NCI-H146 treated with DMSO at 0.1 percent for 48 hours (cell line): ENCODE measurements around the gene MAP1A.

ENCODE experiments used
- DNase-seq: peaks from one replicate; lab custom pipeline; 2025; ENCODE audit not compliant: unreplicated experiment; lab: John Stamatoyannopoulos, UW

Gene MAP1A

DNA sequence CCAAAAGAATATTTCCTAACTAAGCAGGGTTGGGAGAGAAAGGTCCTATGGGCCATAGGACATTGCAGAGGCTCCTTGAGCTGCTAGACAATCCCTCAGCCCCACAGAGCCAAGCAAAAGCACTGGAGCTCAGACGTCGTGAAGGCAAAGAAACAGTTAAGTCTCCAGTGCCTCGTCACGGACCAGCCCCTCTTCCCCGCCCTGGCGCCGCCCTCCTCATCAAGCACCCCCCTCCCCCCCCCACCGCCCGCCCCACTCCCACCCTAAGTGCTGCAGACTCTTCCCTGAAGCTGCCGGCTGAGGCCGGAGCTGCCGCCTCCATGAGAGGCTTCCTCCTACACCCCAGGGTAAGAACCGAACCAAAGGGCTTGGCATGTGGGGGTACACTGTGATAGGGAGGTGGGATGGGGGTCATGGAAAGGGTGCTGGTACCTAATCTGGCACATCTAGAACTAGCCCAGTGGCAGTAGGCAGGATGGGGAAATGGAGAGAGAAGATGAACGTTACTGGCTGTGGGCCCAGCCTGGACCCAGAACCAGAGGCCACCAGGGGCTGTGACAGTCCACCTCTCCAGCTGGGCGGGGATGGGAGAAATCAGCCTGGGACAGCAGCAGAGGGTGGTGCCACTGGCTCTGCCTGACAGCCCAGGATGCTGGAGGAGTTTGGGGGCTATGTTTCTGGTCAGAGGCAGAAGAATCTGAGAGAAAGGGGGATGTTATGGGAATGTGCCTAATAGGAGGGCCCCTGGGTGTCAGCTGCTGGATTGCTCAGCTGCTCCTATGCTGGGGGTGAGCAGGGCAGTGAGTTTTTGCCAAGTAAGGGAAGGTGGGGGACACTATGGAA, at the start of gene MAP1A:
Gene MAP1A, plus strand, starts transcription at position 255 of the 843 bp plus-strand sequence. CDS start 3,866 bp downstream, outside the sequence.
- no peak for DNase-seq

DNA sequence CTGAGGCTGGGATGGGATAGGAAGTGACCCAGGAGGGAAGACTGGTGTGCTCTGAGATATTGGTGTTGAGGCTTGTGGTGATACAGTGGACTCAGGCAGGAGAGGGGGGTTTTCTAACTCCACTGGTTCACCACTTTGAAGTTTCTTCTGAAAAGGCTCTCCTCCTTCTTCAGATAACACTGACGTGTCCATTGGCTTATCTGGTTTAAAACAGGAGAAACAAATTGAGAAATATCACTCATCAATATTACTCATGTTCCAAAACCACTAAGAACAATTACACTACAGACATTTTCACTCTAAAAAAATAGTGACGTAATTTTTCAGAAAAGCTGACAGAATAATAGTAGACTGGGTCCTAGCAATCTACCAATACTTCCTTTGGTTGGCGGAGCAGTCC, 47.5 kb upstream of the MAP1A start:
- DNase-seq = no peak

- no peak for DNase-seq
Observed at GRCh38 chr15:43471975-43472374, 45.4 kb upstream of the MAP1A start.

GRCh38 chr15:43473885-43474284, 43.5 kb upstream of the MAP1A start:
- no peak for DNase-seq

- no peak for DNase-seq
Observed at GRCh38 chr15:43483297-43484128, 33.9 kb upstream of the MAP1A start.

GRCh38 chr15:43484455-43484854, 33.0 kb upstream of the MAP1A start:
- DNase-seq = no peak

- DNase-seq = no peak
Observed at GRCh38 chr15:43487271-43487895, 30.0 kb upstream of the MAP1A start.

GRCh38 chr15:43488790-43489189, 28.6 kb upstream of the MAP1A start:
- no peak for DNase-seq

DNA sequence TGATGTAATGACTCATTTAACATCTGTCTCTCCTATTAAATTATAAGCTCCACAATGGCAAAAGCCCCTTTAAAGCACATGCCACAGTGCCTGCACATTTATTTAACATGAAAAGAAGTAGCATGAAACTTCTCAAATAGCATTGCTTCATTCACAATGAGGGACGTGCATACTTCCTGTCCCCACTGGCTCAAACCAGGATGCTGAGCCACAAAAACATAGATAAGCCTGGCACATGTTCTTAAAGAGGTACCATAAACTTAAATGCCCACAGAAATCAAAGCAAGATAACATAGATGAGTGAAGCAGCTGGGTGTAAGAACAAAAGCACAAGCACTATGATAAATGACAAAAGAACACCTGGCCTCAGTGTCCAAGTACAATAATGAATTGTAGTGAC, 28.2 kb upstream of the MAP1A start:
- DNase-seq = peak; percentile 35

DNA sequence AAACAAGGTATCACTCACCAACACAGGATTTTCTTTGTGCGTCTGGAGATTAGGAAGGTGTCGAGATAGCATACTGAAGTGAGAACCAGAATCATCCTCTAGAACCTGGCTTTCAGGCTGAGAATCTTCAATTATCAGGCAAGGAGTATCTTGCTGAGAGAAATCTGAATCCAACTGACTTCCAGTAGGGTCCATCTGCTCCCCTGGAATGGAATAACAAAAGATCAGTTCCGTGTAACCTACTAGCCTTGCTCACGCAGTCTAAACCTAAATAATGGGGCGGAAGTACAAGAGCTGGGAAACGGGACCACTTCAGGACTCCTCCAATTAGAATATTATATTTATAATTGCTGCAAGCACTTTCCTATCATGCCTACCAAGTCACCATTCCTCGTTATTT, 25.1 kb upstream of the MAP1A start:
- no peak for DNase-seq

GRCh38 chr15:43492673-43493601, 24.5 kb upstream of the MAP1A start, which contains the start of gene TP53BP1:
Gene TP53BP1 (minus strand): TSS chr15:43493156. CDS start chr15:43493043, 113 bp downstream.
- peak; percentile 82 for DNase-seq

GRCh38 chr15:43493703-43494472, 23.5 kb upstream of the MAP1A start:
- no peak for DNase-seq

DNA sequence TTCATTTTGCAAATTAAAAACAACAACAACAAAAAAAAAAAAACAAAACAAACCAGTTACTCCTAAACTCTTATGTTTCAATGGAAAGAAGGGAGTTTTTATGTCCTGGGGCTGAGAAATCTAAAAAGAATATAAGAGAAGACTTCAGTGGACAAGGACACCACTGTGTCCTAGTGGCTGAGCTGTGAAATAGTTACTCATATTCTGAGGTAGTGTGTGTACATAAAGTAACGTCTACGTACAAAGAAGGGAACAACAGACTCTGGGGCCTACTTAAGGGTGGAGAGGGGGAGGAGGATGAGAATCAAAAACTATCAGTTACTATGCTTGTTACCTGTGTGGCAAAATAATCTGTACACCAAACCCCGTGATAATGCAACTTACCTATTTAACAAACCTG, 18.4 kb upstream of the MAP1A start:
- no peak for DNase-seq

DNA sequence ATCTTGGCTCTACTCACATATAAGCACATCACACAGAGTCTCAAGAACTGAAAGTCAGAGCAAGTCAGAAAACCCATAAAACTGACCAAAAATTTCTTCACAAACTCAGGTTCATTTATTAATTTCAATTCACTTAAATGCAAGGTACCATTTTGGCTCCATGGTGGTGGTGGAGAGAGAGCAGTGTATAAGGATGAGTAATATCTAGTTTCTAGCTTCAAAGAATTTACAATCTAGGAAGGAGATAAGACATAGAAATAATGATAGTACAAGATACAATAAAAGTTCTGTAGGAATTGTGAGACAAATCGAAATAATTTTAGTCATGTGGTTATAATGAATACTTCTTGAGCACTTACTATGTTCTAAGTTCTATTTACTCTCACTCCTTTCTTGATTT, 17.8 kb upstream of the MAP1A start:
- no peak for DNase-seq

- DNase-seq = no peak
Observed at GRCh38 chr15:43505738-43506137, 11.7 kb upstream of the MAP1A start.

DNA sequence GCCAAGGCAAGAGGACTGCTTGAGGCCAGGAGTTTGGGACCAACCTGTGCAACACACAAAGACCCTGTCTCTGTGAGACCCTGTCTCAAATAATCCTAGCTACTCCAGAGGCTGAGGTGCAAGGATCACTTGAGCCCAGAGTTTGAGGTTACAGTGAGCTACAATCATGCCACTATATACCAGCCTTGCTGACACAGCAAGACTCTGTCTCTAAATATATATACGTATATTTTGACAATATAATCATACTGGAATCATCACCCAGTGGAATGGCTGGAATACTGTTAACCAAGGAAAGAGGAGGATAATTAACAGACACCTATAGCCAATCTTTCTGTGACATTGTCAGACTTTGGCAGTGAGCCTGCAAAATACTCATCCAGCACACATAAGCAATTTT, 9.0 kb upstream of the MAP1A start:
- no peak for DNase-seq

GRCh38 chr15:43508991-43509659, 8.3 kb upstream of the MAP1A start:
- no peak for DNase-seq

DNA sequence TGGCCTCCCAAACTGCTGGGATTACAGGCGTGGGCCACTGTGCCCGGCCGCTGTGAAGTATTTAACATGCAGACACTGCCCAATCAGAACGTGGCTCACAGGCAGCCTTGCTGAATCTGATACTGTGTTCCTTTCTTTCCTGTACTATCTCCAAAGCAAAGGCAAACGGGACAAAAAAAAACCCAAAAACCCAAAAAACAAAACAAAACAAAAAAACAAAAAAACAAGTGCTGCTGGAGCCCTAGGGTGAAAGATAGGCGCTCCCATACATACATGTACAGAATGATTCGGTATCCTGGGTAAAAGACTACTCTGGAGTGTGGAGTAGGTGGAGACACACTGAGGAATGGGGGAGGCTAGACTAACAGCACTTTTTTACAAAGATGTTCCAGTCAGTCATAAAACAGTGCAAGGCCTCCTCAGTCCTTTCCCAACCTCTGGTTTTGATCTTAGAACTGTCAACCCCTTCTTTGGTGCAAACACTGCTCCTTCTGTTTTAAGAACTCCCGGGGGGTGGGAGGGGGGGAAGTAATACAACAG, 7.7 kb upstream of the MAP1A start:
- DNase-seq = no peak
